ENCODE measurements around the gene MYT1. TPM values are rescaled to one million over a fixed set of nuclear protein-coding genes. Genes with fewer than 3 reads are reported as not detected.

The MYT1 gene
- total RNA-seq, 2 donors from 2014 or later, result 0.19 to 0.22 TPM

GRCh38 chr20:64196309-64196708, 32.1 kb downstream of the MYT1 start:
- TF ChIP-seq, protein P1, sequence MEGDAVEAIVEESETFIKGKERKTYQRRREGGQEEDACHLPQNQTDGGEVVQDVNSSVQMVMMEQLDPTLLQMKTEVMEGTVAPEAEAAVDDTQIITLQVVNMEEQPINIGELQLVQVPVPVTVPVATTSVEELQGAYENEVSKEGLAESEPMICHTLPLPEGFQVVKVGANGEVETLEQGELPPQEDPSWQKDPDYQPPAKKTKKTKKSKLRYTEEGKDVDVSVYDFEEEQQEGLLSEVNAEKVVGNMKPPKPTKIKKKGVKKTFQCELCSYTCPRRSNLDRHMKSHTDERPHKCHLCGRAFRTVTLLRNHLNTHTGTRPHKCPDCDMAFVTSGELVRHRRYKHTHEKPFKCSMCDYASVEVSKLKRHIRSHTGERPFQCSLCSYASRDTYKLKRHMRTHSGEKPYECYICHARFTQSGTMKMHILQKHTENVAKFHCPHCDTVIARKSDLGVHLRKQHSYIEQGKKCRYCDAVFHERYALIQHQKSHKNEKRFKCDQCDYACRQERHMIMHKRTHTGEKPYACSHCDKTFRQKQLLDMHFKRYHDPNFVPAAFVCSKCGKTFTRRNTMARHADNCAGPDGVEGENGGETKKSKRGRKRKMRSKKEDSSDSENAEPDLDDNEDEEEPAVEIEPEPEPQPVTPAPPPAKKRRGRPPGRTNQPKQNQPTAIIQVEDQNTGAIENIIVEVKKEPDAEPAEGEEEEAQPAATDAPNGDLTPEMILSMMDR (IDR thresholded peaks at IDR 0.05), result no peak
- no peak overlapping the region for H3K4me3 ChIP-seq
- H3K9ac ChIP-seq (ENCODE audit: low read depth in 2 of 2, low read length in 2 of 2), result no peak overlapping the region
- DNase-seq, result no peak
- no peaks in the 10 kb centered on the region for H3K27me3 ChIP-seq
- H3K27ac ChIP-seq, result no peak overlapping the region
- intact Hi-C loops (cut with DNase I), result no loop called here
- no peaks in the 10 kb centered on the region for H3K4me1 ChIP-seq
- no peaks in the 10 kb centered on the region for H3K36me3 ChIP-seq
- H3K9me3 ChIP-seq, result no peaks in the 10 kb centered on the region

GRCh38 chr20:64196847-64197306, 32.6 kb downstream of the MYT1 start:
- no peak overlapping the region for H3K4me3 ChIP-seq
- H3K4me1 ChIP-seq, result no peaks in the 10 kb centered on the region
- no peak for DNase-seq
- H3K27me3 ChIP-seq, result no peaks in the 10 kb centered on the region
- no peak overlapping the region for H3K9ac ChIP-seq (ENCODE audit: low read depth in 2 of 2, low read length in 2 of 2)
- no peak overlapping the region for H3K27ac ChIP-seq
- intact Hi-C loops (cut with DNase I), result no loop called here
- H3K9me3 ChIP-seq, result no peaks in the 10 kb centered on the region
- TF ChIP-seq, protein P1 (IDR thresholded peaks at IDR 0.05), result no peak
- H3K36me3 ChIP-seq, result no peaks in the 10 kb centered on the region

- H3K9ac ChIP-seq (ENCODE audit: low read depth in 2 of 2, low read length in 2 of 2), result no peak overlapping the region
- H3K4me3 ChIP-seq, result no peak overlapping the region
- DNase-seq, result no peak
- H3K9me3 ChIP-seq, result no peaks in the 10 kb centered on the region
- H3K36me3 ChIP-seq, result no peaks in the 10 kb centered on the region
- no peaks in the 10 kb centered on the region for H3K27me3 ChIP-seq
- TF ChIP-seq, protein P1 (IDR thresholded peaks at IDR 0.05), result no peak
- H3K4me1 ChIP-seq, result no peaks in the 10 kb centered on the region
- intact Hi-C loops (cut with DNase I), result no loop called here
- H3K27ac ChIP-seq, result no peak overlapping the region
Observed at GRCh38 chr20:64198347-64198746, 34.1 kb downstream of the MYT1 start.

DNA sequence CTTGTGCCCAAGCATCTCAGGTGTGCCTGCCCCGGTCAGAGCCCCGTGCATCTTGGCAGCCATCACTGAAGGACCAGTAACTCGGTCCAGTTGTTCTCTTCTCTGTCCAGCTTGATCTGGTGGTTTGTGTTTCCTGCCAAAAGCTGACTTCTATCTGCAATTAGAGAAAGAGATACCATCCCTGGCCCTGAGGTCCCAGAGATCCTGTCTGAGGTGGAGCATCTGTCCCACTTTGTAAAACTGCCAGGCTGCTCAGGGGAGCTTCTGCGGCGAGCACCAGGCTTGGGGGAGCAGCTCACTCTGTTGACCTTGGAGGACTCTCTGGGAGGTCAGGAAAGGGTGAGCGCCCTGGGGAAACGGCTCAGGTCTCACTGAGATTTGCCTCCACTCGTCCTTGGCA, 35.1 kb downstream of the MYT1 start:
- Histone ChIP-seq H3K27ac (no peak overlapping the region), H3K9me3 (no peaks in the 10 kb centered on the region), H3K9ac (ENCODE audit: low read depth in 2 of 2, low read length in 2 of 2) (no peak overlapping the region), H3K36me3 (no peaks in the 10 kb centered on the region), H3K4me3 (no peak overlapping the region), H3K27me3 (no peaks in the 10 kb centered on the region), H3K4me1 (no peaks in the 10 kb centered on the region)
- intact Hi-C loops (cut with DNase I), result no loop called here
- DNase-seq, result no peak
- TF ChIP-seq, protein P1 (IDR thresholded peaks at IDR 0.05), result no peak

DNA sequence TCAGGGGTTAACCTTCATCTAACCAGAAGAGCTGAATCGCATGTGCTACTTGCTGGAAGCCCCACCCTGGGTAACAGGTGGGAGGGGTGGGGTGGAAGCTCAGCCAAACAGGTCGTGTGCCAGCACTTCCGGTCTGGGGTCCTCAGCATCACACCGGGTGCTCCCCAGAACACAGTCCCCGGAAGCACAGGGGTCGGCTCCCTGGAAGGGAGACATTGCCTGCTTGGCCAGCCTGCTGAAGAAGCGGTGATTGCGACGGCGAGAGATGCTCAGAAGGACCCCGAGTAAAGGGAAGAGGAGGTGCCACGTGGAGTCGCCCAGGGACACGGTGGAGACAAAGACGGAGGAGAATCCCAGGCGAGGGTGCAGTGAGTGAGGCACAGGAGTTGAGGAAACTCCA, 36.5 kb downstream of the MYT1 start:
- H3K27me3 ChIP-seq, result no peaks in the 10 kb centered on the region
- no peak overlapping the region for H3K27ac ChIP-seq
- no peaks in the 10 kb centered on the region for H3K4me1 ChIP-seq
- H3K36me3 ChIP-seq, result no peaks in the 10 kb centered on the region
- intact Hi-C loops (cut with DNase I), result no loop called here
- no peak overlapping the region for H3K4me3 ChIP-seq
- TF ChIP-seq, protein P1 (IDR thresholded peaks at IDR 0.05), result no peak
- H3K9me3 ChIP-seq, result no peaks in the 10 kb centered on the region
- no peak overlapping the region for H3K9ac ChIP-seq (ENCODE audit: low read depth in 2 of 2, low read length in 2 of 2)
- DNase-seq, result no peak

DNA sequence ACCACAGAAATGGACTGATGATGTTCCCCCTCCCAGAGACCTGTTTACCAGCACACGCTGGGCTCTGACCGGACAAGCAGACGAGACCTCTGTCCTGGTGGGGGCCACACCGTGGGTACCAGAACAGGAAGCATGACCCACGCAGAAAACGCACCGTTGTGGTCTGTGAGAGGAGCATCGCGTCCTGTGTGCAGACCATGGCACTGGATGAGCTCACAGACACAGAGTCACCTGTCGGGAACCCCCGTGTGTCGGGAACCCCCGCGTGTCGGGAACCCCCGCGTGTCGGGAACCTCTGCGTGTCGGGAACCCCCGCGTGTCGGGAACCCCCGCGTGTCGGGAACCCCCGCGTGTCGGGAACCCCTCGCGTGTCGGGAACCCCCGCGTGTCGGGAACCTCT, 37.4 kb downstream of the MYT1 start:
- Histone ChIP-seq H3K9ac (ENCODE audit: low read depth in 2 of 2, low read length in 2 of 2) (no peak overlapping the region), H3K9me3 (no peaks in the 10 kb centered on the region), H3K36me3 (no peaks in the 10 kb centered on the region), H3K27ac (no peak overlapping the region), H3K4me3 (no peak overlapping the region), H3K4me1 (no peaks in the 10 kb centered on the region), H3K27me3 (no peaks in the 10 kb centered on the region)
- no peak for DNase-seq
- TF ChIP-seq, protein P1 (IDR thresholded peaks at IDR 0.05), result no peak
- intact Hi-C loops (cut with DNase I), result no loop called here

All from colonic mucosa (tissue), 4 donors.